GM18858 (cell line): ENCODE measurements around the gene BCL2L12.
"Not testable (repeated sequence)": the region's sequence is repeated elsewhere in the genome, so short reads cannot be mapped to it uniquely, and the experiment has no call there.

Experiments used
- ATAC-seq: cut with Tn5 transposase; IDR thresholded peaks from one replicate; pipeline ENCODE4 v1.9.1; 2021; ENCODE audit not compliant: unreplicated experiment

The BCL2L12 gene

GRCh38 chr19:49704888-49705642 lies 39.3 kb downstream of the BCL2L12 start:
- no peak for ATAC-seq

GRCh38 chr19:49705919-49706318 lies 40.2 kb downstream of the BCL2L12 start:
- ATAC-seq = no peak

- no peak for ATAC-seq
Measured at GRCh38 chr19:49710372-49710951, 44.7 kb downstream of the BCL2L12 start.

- ATAC-seq = no peak
Measured at GRCh38 chr19:49712397-49712859, 46.7 kb downstream of the BCL2L12 start.

- ATAC-seq = no peak
Measured at GRCh38 chr19:49713236-49713845, 47.6 kb downstream of the BCL2L12 start.

GRCh38 chr19:49716154-49716553 lies 50.4 kb downstream of the BCL2L12 start:
- no peak for ATAC-seq

- ATAC-seq = no peak
Measured at GRCh38 chr19:49718511-49718910, 52.8 kb downstream of the BCL2L12 start.

- no peak for ATAC-seq
Measured at GRCh38 chr19:49718991-49719390, 53.3 kb downstream of the BCL2L12 start.

GRCh38 chr19:49719420-49719819 lies 53.7 kb downstream of the BCL2L12 start:
- ATAC-seq = not testable (repeated sequence)
